HG03521 (cell line): ENCODE results near the gene NFKBIE.

Source experiments
- ATAC-seq: cut with Tn5 transposase; IDR thresholded peaks from one replicate; pipeline ENCODE4 v1.9.1; 2021; ENCODE audit warnings: mild to moderate bottlenecking, moderate library complexity; ENCODE audit not compliant: unreplicated experiment

Gene NFKBIE

DNA sequence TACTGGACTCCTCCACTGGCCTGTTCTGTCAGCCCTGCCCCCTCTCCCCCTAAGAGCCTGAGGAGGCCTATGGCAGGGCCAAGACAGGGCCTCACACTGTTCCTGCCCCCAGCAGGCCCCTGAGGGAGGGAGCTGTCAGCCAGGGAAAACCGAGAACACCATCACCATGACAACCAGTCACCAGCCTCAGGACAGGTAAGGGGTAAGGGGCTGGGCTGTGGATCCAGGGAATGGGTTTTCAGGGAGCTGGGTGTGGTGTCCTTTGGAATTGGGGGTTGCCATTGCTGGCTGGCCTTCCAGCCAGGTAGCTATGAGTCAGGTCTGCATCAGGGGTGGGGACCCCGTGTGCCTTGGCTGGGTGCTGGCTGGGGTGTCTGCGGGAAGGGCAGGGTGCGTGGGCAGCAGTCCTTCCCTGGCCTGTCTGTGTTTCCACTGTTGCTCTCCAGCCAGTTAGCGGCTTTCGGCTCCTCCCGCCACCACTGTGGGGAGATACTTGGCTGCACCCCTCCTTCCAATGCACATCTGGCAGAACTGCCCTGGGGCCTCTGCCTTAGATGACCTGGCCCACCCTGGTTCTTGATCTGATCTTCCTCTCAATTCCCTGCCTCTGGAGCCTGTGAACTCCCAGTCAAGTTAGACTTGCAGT is 38.1 kb downstream of the NFKBIE start:
- no peak for ATAC-seq

DNA sequence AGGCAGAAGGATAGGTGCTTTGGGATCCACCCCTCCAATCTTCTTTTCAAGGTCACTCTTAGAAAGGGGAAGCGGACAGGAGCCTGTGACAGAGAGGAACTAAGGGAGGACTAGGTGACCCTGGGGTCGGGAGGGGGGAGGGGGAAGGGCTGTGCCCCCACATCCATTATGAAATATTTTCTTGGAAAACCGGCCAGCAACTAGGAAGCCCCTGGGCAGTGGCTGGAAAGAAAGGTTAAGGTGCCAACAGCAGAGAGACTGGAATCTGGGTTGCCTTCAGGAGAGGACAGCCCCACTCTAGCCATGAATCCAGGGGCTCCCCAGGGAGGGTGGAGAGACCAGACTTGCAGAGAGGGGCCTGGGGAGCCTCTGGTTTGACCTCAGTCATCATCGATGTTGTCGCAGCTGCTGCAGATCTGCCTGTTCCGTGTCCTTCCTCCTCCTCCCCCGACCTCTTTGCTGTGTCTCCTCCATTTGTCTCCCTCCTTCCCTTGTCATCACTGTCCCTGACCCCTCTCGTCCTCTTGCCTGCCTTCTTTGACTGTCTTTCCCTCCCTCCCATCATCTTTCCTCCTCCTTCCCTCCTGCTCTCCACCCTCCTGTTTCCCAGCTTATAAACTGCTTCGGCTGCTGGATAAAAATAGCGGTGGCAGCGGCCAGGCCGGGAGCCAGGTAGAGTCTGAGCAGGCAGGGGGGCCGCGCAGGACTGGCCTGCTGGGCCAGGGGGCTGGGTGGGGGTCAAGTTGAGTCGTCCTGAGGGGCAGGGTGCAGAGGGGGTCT is 38.8 kb downstream of the NFKBIE start:
- no peak for ATAC-seq

DNA sequence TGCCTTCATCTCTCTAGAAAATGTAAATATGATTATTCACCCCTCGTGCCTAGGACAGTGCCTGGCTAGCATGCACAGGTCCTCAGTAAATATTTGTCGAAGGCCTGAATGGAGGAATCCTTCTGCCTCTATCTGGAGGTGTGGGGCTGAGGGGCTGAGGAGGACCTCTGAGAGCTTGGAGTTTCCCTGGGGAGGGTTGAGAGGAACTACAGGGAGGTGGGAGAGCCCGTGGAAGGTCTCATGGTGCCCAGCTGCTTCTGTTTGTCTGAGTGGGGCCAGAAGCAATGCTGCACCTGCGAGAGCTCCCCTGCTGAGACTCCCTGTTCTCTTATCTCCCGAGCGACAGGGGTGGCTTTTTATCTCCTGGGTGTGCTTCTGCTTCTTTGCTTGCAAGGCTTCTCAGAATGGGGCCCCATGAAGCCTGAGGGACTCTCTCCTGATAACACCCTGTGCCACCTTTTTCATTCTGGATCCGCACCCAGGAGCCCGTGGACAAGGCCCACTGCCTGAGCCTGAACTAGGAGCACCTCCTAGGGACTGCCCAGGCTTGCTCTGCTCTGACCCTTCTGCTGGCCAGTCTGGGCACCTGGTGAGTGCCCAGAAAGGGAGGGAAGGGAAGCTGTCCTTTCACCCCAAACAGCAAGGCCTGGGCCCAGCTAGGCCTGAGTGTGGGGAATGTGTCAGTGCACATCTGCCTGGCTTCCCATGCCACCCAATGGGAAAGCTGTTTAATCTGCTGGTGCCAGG is 39.6 kb downstream of the NFKBIE start:
- ATAC-seq = no peak

DNA sequence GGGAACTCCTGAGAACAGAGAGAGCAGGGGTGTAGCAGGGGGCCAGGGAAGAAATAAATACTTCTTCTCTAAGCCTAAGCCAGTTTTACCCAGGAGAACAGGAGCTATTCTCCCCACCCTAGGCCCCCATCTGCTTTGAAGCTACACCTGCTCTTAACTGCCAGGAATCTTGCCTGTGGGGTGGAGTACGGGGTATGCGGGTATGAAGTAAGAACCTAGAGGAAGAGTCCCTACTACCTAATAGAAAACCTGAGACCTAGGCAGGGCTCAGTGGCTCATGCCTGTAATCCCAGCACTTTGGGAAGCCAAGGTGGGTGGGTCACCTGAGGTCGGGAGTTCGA is 40.4 kb downstream of the NFKBIE start:
- no peak for ATAC-seq

DNA sequence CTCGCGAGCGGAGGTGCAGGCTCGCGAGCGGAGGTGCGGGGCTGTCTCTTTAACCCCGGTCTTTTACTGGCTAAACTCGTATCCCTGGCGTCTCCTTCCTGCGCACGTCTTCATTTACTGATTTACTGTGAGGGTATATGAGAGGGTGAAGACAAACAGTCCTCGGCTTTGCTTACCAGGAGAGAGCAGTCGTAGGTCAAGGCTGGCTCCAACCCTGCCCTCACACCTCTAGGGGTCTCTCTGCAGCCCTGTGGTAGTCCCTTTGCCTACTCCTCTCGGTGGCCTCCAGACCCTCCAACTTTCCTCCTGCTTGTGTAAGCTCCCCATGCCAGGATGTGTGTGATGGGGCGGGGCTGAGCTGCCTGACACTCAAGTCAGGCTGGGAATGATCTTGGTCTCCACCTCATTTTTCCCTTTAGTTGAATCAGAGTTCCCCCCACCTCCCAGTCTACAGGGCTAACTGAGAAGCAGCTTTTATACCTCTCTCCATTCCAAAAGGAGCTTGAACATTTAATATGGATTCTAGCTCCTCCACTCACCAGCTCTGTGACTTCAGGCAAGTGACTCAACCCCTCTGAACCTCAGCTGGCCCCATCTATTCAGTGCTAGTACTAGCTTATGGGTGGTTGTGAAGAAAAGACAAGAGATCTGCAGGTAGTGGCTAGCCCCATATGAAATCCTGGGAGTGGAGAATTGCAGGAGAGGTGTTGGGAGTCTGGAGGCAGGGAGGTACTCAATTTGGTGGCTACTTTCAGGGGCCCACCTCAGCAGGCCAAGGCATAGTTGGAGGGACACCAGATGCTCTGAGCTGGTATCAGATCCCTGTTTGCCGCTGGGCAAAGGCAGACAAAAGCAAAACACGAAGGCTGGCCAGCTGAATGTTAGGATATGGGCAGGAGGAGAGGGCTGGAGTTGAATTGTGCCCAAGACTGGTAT is 41.1 kb downstream of the NFKBIE start:
- no peak for ATAC-seq

DNA sequence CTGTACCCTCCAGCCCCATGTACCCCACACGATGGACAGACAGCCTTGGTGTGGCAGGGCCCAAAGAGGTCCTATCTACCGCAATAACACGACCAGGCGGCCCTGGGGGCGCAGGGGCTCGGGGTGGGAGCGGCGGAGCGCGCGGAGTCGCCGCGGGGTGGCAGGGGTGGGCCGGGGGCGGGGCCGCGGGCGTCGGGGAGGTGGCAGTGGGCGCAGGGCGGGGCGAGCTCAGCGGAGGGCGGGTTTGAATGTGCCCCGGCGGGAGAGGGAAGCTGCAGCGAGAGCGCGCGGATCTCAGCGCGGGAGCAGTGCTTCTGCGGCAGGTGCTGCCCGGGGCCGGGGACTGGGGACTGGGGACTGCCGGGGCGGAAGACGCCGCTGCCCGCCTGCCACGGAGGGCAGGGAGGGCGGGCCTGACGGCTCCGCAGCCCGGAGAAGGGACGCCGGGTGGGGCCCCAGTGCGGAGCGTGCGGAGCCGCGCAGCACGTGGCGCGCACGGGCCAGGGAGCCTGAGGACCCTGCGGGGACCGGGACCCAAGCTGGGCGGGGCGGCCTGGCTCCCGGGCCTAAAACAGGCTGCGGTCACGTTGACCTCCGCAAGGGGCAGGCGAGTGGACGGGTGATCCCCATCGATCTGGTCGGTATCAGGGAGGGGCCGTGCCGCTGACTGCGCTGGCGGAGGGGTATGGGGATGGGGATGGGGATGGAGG is 41.9 kb downstream of the NFKBIE start, which contains the start of gene SLC29A1:
SLC29A1 (plus strand) TSS at position 277 of the 710 bp plus-strand sequence. CDS start 3,719 bp downstream, outside the sequence.
- peak; percentile 41 for ATAC-seq

DNA sequence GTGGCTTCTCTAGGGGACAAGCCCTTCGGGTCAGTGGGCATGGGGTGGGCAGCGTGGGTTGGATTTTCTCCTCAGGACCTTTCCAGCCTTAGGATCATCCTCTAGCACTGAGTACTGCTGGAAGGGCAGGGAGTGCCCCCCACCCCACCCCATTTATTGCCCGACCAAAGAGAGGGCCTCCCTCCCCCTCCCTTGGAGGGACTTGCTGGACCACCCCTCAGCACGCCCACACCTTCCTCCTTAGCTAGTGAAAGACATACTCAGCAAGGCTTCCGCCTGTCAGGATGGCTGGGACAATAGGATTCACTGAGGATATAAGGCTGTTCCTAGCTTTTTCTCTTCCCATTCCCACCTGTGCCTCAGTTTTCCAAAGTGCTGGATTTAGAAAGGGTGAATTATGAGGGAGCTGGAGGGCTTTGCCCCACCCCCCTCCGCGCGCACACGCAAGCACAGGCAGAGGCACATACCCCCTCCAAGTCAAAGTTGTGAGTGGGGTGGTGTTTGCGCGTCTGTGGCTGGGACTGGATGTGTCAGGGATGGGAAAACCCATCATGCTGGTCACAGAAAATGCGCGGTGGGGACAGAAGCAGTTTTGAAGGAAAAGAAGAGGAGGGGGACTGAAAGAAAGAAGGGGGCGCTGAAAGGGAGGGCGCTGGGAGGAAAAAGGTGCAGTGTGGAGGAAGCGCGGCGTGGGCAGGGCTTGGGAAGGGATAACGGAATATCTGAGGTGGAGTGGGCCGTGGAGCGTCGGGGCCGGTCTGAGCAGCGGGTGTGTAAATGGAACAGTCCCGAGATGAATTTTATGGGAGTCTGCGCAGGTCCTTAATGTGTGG is 42.6 kb downstream of the NFKBIE start:
- no peak for ATAC-seq

DNA sequence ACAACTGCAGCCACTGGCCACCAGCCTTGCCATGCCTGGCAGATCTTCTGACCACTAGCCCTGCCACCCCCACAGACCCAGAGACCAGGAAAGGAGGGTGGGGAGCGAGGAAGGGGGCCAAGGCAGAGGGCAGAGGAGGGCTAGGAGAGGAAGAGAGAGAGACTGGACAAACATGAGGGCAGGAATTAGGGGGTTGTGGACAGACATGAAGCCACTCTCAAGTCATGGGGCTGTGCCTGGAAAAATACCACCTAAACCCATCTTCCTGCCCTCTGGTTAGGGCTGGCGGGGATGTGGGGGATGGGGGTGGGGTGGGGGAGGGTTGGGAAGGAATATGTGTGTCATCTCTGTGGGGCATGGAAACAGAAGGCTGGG is 43.4 kb downstream of the NFKBIE start:
- no peak for ATAC-seq

DNA sequence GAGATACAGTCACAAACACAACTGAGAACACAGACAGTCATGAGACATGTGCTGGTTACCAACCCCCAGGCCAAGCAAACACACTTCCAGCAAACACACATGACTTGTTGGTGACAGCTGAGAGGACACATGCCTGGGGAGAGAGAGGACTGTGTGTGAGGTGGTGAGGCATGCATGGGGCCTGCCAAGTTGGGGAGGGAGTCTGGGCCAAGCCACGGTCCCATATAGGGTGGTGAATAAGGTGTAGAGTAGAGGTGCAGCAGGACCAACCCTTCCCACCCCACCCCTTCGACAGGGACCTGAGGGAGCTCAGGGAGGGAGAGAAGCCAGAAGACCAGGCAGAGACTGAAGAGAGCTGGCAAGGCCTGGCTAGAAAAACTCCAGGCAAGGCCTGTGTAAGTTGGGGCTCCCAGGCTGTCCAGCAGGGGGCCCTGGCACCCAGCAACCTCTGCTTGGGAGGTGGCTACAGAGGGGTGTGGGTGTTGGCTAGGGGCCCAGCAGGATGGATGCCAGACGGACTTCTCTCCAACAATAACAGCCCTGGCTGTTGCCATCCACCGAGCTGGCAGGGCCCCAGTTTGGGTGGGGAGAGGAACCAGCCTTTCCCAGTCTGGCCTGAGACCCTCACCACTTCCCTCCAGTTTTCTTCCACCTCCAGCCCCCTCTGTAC is 43.9 kb downstream of the NFKBIE start:
- peak; percentile 46 for ATAC-seq

DNA sequence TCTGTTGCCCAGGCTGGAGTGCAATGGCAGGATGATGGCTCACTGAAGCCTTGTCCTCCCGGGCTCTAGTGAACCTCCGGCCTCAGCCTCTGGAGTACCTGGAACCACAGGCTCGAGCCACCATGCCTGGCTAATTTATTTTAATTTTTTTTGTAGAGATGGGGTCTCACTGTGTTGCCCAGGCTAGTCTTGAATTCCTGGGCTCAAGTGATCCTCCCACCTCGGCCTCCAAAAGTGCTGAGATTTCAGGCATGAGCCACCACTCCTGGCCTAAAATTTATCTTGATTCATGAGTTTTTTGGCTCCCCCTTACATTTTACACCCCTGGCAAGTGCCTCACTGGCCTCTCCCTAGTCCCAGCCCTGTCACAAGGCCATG is 44.4 kb downstream of the NFKBIE start:
- ATAC-seq = no peak

DNA sequence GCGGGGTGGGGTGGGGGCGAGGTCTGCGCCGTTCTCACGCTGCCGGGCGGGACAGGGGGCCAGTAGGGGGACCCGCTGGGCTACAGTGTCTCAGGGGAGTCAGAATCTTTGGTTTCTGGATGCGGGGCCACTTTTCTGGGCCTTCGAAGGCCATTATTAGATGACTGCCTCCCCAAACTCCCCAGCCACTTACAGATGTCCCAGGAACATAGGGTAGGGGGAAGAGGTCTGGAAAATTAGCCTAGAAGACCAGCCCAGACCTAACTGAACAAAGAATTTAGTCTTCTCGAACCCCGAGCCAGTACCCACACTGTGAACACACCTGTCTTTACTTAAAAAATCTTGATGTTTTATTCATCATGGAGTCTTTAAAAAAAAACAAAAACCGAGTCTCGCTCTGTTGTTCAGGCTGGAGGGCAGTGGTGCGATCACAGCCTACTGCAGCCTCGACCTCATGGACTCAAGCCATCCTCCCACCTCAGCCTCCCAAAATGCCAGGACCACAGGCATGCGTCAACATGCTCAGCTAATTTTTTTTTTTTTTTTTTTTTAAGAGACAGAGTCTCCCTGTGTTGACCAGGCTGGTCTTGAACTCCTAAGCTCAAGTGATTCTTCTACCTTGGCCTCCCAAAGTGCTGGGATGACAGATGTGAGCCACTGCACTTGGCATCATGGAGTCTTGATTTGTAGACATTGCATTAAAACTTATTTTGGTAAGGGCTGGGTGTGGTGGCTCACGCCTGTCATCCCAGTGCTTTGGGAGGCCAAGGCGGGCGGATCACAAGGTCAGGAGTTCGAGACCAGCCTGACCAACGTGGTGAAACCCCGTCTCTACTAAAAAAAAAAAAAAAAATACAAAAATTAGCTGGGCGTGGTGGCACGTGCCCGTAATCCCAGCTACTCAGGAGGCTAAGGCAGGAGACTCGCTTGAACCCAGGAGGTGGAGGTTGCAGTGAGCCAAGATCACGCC is 45.3 kb downstream of the NFKBIE start:
- ATAC-seq = no peak

DNA sequence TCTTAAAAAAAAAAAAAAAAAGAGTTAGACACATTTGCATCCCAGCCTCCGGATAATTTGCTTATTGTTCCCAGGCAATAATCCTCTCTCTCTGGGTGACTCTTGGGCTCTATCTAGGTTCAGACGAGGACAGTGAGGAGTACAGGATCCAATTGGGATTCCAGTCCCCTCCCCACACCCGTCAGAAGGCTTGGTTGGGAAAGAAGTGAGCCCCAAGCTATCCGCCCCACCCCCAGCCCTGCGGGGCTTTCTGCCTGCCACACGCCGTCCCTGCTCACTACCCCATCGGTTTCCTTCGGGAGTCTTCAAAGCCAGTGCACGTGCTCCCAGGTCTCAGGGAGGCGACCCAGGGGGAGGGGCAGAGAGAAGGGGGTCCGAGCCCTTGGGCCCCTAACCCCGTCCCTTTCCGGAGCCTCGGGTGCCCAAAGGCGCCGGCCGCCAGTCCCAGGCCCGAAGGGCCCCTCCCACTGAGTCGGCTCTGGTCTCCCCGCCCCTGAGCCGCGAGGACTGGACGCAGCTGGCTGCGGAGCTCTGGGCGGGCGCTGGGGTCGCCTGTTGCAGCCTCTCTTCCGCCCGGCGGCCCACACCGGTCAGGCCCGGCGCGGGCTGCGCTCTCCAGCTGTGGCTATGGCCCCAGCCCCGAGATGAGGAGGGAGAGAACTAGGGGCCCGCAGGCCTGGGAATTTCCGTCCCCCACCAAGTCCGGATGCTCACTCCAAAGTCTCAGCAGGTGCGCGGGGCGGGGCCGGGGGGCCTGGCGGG is 46.1 kb downstream of the NFKBIE start:
- peak; percentile 41 for ATAC-seq

DNA sequence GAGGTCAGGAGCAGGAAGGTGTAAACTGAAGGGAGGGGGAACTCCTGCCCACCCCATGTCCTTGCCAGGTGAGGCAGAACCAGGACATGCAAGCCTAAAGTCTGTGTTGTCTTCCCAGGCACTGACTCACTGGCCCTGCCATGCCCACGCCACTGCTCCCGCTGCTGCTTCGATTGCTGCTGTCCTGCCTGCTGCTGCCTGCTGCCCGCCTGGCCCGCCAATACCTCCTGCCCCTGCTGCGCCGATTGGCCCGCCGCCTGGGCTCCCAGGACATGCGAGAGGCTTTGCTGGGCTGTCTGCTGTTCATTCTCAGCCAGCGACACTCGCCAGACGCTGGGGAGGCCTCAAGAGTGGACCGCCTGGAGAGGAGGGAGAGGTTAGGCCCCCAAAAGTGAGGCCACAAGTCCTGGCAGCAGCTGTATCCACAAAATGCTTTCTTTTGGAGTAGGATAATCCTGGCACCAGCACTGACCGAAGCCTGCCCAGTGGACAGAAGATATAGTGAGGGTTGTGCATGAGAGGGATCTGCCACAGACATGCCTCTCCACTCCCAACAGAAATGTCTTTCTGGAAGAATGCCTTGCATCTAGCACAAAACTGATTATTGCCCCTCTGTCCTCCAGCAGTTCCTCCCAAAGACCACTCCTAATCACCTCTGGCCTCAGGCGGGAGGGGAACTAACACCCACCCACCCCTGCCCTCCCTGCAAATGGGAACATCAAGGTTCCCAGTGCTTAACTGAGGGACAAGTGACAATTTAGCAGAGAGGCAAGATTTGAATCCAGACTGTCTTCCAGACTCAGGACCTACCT is 47.8 kb downstream of the NFKBIE start:
- no peak for ATAC-seq

DNA sequence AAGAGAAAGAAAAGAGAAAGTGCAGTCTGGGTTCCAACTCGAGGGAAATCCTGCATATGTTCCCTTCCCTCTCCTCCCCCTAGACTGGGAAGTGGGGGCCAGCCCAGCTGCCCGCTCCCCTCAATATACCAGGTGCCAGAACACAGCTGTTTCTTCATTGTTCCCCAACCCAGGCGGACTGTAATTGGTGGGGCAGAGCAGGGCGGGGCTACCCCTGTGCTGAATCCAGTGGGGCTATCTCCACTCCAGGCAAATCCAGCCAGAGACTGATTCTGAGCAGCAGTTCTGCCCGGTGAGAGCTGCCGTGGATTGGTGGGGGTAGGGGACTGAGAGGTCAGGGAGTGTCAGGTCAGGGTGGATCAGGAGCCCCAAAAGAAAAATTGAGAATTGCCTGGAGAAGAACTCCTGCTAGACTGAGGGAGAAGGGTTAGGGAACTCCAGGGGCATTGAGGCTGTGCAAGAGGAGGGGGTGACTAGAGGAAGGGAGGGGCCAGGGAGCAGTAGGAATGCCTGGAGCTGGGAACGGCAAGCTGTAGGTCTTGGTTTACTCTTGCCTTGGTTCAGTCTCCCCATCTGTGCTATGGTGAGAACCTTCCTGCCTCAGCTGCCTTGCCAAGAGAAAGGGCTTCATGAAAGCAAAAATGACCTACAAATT is 48.5 kb downstream of the NFKBIE start, which contains the start of gene MYMX:
MYMX (plus strand) TSS at position 250 of the 655 bp plus-strand sequence. CDS start 546 bp downstream, outside the sequence.
- ATAC-seq = no peak

DNA sequence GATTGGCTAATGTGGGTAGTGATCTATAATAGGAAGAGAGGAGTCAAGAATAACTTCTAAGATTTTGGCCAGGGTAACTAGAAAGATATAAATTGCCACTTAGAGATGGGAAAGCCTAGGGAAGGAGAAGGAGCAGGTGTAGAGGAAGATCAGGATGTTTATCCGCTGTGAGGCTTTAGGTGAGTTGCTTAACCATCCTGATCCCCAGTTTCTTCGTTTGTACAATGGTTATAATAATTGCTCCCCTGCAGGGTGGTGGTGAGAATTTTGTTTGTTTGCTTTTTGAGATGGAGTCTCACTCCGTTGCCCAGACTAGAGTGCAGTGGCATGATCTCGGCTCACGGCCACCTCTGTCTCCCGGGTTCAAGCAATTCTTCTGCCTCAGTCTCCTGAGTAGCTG is 51.0 kb downstream of the NFKBIE start:
- no peak for ATAC-seq
